H1 (cell line): ENCODE data around the gene FBN1. TPM values are rescaled to one million over a fixed set of nuclear protein-coding genes. Genes with fewer than 3 reads are reported as not detected.

Experiments used
- EZH2 ChIP-seq: fragments of 200-600 bp; sonication (generic); IDR thresholded peaks from 2 replicates; pipeline ENCODE4 v1.7.1; 2012; ENCODE audit warnings: low read depth, mild to moderate bottlenecking, moderate library complexity, low read length, inconsistent platforms; ENCODE audit not compliant: severe bottlenecking
- POLR2A ChIP-seq, 2 experiments: IDR thresholded peaks; 1 replicate in 1 of 2; 2 replicates in 1 of 2; pipeline ENCODE4 v1.6.1; 2011; ENCODE audit warnings: low read depth in 2 of 2, low read length in 2 of 2, mild to moderate bottlenecking in 2 of 2; ENCODE audit errors: control extremely low read depth in 1 of 2
- SP1 ChIP-seq: IDR thresholded peaks from 2 replicates; pipeline ENCODE4 v1.6.1; 2011; ENCODE audit warnings: low read depth, low read length
- polyA plus RNA-seq, 7 experiments: library from polyadenylated mRNA; depleted of rRNA in 3 of 7; stranded (reverse) in 5 of 7; unstranded in 2 of 7; fragments of >200 nt in 5 of 7; fragments of 200-250 nt in 2 of 7; gene quantifications; 1 replicate in 5 of 7; 2 replicates in 1 of 7; 4 replicates in 1 of 7; pipeline versions ENCODE4 v1.2.1 to v1.2.3, GENCODE V29; 2011 to 2013; ENCODE audit warnings: missing spikeins in 2 of 7, mixed read lengths in 2 of 7
- total RNA-seq: library from RNA; stranded (reverse); fragmentation: NEBNext Ultra II Directional; extraction: Animal tissue kit (Norgen Biotek cat#: 25700); gene quantifications from 2 replicates; pipeline ENCODE4 v1.2.1, GENCODE V29; 2021
- TF ChIP-seq, protein P1 (sequence below): IDR thresholded peaks from 2 replicates; pipeline ENCODE4 v1.6.1; 2012; ENCODE audit warnings: inconsistent platforms

FBN1 gene
- total and polyA plus RNA-seq, 2 of the 8 experiments (the other 6 are each of a cell fraction or from before 2014, with no cell fraction given): 3.0 to 4.0 TPM

DNA sequence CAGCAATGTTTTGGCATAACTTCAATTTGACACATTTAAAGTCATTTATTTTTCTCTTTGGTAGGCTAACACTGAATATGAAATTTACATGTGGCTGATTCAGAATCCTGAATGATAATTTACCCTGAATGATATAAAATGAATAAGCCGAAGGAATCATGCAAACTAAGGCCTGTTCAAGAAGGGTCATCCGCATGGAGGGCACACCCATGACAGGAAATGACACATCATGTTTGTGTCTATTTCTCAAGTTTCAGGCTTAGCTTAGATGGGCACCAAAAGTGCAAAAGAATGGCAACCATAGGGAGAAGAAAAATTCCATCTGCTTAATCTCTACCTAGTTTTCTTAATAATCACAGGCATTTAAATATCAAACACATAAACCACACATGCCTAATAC lies 172.8 kb downstream of the FBN1 start (continued):
- TF ChIP-seq SP1 (no peak), EZH2 (no peak), POLR2A (IDR thresholded peaks at IDR 0.05; ENCODE audit: control extremely low read depth in 1 of 2, low read depth in 2 of 2, low read length in 2 of 2) (no peak)
- TF ChIP-seq, protein P1, sequence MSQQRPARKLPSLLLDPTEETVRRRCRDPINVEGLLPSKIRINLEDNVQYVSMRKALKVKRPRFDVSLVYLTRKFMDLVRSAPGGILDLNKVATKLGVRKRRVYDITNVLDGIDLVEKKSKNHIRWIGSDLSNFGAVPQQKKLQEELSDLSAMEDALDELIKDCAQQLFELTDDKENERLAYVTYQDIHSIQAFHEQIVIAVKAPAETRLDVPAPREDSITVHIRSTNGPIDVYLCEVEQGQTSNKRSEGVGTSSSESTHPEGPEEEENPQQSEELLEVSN: no peak
